Prostate gland (tissue), 2 donors: ENCODE results near the gene SGCG.

Experiments used
- CTCF ChIP-seq, 4 experiments: fragments of 200-600 bp in 2 of 4; fragments of 450-650 bp in 2 of 4; sonication (generic) in 2 of 4; IDR thresholded peaks; 1 replicate in 3 of 4; 2 replicates in 1 of 4; pipeline ENCODE4 v1.5.1; 2016 to 2019; ENCODE audit warnings: antibody characterized with exemption in 4 of 4, mild to moderate bottlenecking in 2 of 4, moderate library complexity in 2 of 4
- POLR2A ChIP-seq: fragments of 450-650 bp; IDR thresholded peaks from one replicate; pipeline ENCODE4 v1.6.1; 2016; ENCODE audit warnings: antibody characterized with exemption, mild to moderate bottlenecking

- TF ChIP-seq POLR2A (no peak), CTCF (IDR thresholded peaks at IDR 0.05) (no peak)
Measured at GRCh38 chr13:23140492-23140891, 40.3 kb upstream of the SGCG start.
